Testis (tissue), 3 donors: ENCODE results near the gene RHBDD3. TPM values are rescaled to one million over a fixed set of nuclear protein-coding genes. Genes with fewer than 3 reads are reported as not detected.

Source experiments
- DNase-seq: peaks from one replicate; pipeline ENCODE4 v3.0.0-alpha.2; 2019
- H3K27ac ChIP-seq, 2 donors: fragments of 200-600 bp; sonication (generic); one replicate each; pipeline ENCODE4 v1.5.1; 2019
- H3K27me3 ChIP-seq: fragments of 200-600 bp; sonication (generic); one replicate; pipeline ENCODE4 v1.5.1; 2019
- H3K36me3 ChIP-seq: fragments of 200-600 bp; sonication (generic); one replicate; pipeline ENCODE4 v1.5.1; 2017; ENCODE audit warnings: low read depth; ENCODE audit errors: missing control alignments
- H3K4me1 ChIP-seq: fragments of 200-600 bp; sonication (generic); one replicate; pipeline ENCODE4 v1.5.1; 2019
- H3K4me3 ChIP-seq, 2 donors: fragments of 200-600 bp; sonication (generic); one replicate each; pipeline ENCODE4 v1.5.1; 2017 to 2019
- H3K9me3 ChIP-seq: fragments of 200-600 bp; sonication (generic); one replicate; pipeline ENCODE4 v1.5.1; 2017
- POLR2A ChIP-seq: fragments of 450-650 bp; IDR thresholded peaks from one replicate; pipeline ENCODE4 v1.6.1; 2017; ENCODE audit warnings: antibody characterized with exemption, mild to moderate bottlenecking, moderate library complexity
- WGBS, 2 donors: methylation state at CpG; one replicate each; pipeline ENCODE4 v1.1.5; 2018; 5-methylcytosine and 5-hydroxymethylcytosine counted together
- intact Hi-C: fragments of 100-400 bp; cut with DNase I; formaldehyde crosslinking; loops from one replicate; pipeline ENCODE4 v1.15.1; 2023; ENCODE audit warnings: low total_unique reads
- polyA plus RNA-seq: library from polyadenylated mRNA; stranded (reverse); fragments of 350-450 nt; fragmentation: Illumina TruSeq; extraction: RNeasy Lipid Tissue Mini Kit (QIAGEN cat#74804); gene quantifications from one replicate; pipeline ENCODE4 v1.2.3, GENCODE V29; 2014; ENCODE audit warnings: low read depth, low replicate concordance; ENCODE audit not compliant: insufficient read depth
- total RNA-seq, 2 donors: library from RNA; depleted of rRNA; stranded (reverse); fragments of >200 nt; gene quantifications; one replicate each; pipeline ENCODE4 v1.2.3, GENCODE V29; 2016
- TF ChIP-seq, protein P1 (sequence below), 3 experiments: fragments of 450-650 bp in 2 of 3; fragments of 200-600 bp in 1 of 3; sonication (generic) in 1 of 3; IDR thresholded peaks; one replicate each; pipeline ENCODE4 v1.5.1; 2016 to 2019; ENCODE audit warnings: antibody characterized with exemption in 3 of 3, mild to moderate bottlenecking in 2 of 3, moderate library complexity in 1 of 3

RHBDD3 gene
- total and polyA plus RNA-seq, 3 donors from 2014 or later: 55.1 to 99.2 (median 66.8) TPM

DNA sequence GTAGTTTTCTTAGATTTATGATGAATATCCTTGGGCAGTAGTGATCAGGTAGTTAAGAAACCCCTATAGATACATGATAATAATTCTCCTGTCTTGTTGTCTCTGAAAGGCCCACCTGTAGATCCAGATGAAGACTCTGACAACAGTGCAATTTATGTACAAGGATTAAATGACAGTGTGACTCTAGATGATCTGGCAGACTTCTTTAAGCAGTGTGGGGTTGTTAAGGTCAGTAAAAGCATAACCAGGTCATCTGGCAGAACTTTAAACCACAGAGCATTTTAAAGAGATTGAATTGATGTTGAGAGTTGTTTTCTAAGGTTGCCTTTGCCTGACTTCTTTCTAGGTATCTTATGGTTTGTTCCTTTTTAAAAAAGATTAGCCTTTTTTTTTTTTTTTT, 24.6 kb upstream of the RHBDD3 start:
- Histone ChIP-seq H3K4me3 (no peak overlapping the region), H3K27me3 (no peaks in the 10 kb centered on the region), H3K27ac (no peak overlapping the region), H3K4me1 (no peaks in the 10 kb centered on the region), H3K36me3 (no peaks in the 10 kb centered on the region), H3K9me3 (no peaks in the 10 kb centered on the region)
- TF ChIP-seq, protein P1, sequence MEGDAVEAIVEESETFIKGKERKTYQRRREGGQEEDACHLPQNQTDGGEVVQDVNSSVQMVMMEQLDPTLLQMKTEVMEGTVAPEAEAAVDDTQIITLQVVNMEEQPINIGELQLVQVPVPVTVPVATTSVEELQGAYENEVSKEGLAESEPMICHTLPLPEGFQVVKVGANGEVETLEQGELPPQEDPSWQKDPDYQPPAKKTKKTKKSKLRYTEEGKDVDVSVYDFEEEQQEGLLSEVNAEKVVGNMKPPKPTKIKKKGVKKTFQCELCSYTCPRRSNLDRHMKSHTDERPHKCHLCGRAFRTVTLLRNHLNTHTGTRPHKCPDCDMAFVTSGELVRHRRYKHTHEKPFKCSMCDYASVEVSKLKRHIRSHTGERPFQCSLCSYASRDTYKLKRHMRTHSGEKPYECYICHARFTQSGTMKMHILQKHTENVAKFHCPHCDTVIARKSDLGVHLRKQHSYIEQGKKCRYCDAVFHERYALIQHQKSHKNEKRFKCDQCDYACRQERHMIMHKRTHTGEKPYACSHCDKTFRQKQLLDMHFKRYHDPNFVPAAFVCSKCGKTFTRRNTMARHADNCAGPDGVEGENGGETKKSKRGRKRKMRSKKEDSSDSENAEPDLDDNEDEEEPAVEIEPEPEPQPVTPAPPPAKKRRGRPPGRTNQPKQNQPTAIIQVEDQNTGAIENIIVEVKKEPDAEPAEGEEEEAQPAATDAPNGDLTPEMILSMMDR (IDR thresholded peaks at IDR 0.05): no peak
- no peak for TF ChIP-seq POLR2A
- intact Hi-C loops: no loop called here
- no peak for DNase-seq

DNA sequence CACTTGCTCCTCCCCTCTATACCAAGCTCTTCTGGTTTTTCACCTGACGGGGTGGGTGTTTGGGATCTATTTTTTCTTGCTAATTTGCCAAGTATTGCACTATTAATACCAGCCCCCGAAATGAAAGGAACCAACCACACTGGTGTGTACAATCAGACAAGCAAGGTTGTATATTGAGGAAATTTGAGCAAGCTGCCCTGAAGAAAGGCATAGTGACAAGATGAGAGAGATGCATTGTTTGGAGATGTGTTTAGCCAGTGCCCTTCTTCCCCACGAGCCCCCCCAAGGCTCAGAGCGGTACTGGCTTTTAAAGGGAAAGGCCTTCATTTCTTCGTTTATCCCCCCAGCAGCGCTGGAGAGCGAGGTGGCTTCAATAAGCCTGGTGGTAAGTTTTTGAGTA, 23.4 kb upstream of the RHBDD3 start:
- no peak overlapping the region for H3K4me3 ChIP-seq
- TF ChIP-seq, protein P1 (IDR thresholded peaks at IDR 0.05): no peak
- no peak for TF ChIP-seq POLR2A
- 69 to 74% methylated on average over 7 of the region's 7 CpGs for WGBS, 2 donors
- no peak overlapping the region for H3K27ac ChIP-seq
- no peaks in the 10 kb centered on the region for H3K9me3 ChIP-seq
- H3K36me3 ChIP-seq: no peaks in the 10 kb centered on the region
- no peaks in the 10 kb centered on the region for H3K27me3 ChIP-seq
- intact Hi-C loops: no loop called here
- no peak for DNase-seq
- H3K4me1 ChIP-seq: no peaks in the 10 kb centered on the region

DNA sequence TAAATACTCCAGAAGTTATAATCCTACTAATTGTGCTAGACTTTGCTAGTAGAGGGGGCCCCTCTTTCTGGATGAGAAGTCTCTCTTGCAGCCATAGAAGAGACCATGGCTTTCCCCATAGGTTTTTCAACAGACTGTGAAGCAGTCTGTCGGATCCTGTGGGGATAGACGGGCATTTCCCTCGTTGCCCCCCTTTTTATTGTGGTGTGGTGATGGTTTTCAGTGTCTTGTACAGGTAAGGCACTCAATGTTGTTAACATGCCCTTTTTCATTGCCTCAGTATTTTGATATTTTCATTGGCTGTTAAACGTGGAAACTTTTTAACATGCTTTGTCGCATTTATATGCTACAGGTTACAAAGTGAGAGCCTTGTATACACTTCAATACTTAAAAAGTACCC, 22.3 kb upstream of the RHBDD3 start:
- intact Hi-C loops: no loop called here
- H3K36me3 ChIP-seq: no peaks in the 10 kb centered on the region
- no peaks in the 10 kb centered on the region for H3K27me3 ChIP-seq
- no peaks in the 10 kb centered on the region for H3K4me1 ChIP-seq
- no peak for DNase-seq
- TF ChIP-seq, protein P1 (IDR thresholded peaks at IDR 0.05): no peak
- TF ChIP-seq POLR2A: no peak
- no peak overlapping the region for H3K27ac ChIP-seq
- no peaks in the 10 kb centered on the region for H3K9me3 ChIP-seq
- WGBS, 2 donors: 63 to 72% methylated on average over 5 of the region's 5 CpGs
- H3K4me3 ChIP-seq: no peak overlapping the region

DNA sequence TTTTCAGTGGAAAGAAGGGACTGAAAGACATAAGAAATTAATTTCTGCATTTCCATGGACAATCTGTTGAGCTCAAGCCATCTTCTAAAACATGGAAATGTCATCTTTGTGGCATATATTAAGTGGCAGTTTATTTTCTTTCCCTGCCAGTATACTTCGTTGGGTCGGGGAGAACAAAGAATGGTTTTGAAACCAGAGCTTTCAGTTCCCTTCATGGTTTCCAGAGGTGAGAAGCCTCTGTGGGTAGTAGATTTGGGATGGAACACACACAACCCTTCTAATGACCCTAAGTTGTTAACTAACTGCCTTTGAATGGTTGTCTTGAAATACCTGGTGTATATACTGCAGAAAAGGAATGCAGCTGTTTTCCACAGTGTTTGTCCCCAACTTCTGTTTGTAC, 21.1 kb upstream of the RHBDD3 start:
- Histone ChIP-seq H3K36me3 (no peaks in the 10 kb centered on the region), H3K27ac (no peak overlapping the region), H3K27me3 (no peaks in the 10 kb centered on the region), H3K9me3 (no peaks in the 10 kb centered on the region), H3K4me3 (no peak overlapping the region), H3K4me1 (no peaks in the 10 kb centered on the region)
- no peak for DNase-seq
- 60 to 70% methylated on average over 2 of the region's 2 CpGs for WGBS, 2 donors
- intact Hi-C loops: no loop called here
- TF ChIP-seq, protein P1 (IDR thresholded peaks at IDR 0.05): no peak
- no peak for TF ChIP-seq POLR2A

DNA sequence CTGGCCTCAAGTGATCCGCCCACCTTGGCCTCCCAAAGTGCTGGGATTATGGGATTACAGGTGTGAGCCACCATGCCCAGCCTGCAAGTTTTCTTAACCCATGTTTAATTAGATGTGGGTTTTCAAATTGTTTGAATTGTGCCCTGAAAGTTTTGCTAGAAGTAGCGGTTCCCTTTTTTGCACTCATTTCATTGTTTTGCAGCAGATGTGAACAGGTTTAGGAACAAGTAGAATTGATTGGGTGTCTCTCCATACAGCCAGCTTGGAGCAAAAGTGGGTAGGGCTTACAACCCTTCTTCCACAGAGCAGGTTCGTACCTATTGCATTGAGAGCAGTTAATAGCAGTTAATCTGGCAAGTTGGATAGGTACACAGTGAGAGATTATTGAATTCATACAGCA, 16.4 kb upstream of the RHBDD3 start:
- H3K4me3 ChIP-seq: no peak overlapping the region
- WGBS, 2 donors: 85 to 97% methylated on average over 3 of the region's 3 CpGs
- H3K9me3 ChIP-seq: no peaks in the 10 kb centered on the region
- no peaks in the 10 kb centered on the region for H3K36me3 ChIP-seq
- DNase-seq: no peak
- H3K27me3 ChIP-seq: no peaks in the 10 kb centered on the region
- intact Hi-C loops: no loop called here
- H3K4me1 ChIP-seq: no peaks in the 10 kb centered on the region
- TF ChIP-seq POLR2A: no peak
- TF ChIP-seq, protein P1 (IDR thresholded peaks at IDR 0.05): no peak
- H3K27ac ChIP-seq: no peak overlapping the region
